GM21367 (cell line): ENCODE data around the gene DMC1.

Experiments
- ATAC-seq: cut with Tn5 transposase; IDR thresholded peaks from one replicate; pipeline ENCODE4 v1.9.1; 2021; ENCODE audit not compliant: unreplicated experiment

The DMC1 gene

DNA sequence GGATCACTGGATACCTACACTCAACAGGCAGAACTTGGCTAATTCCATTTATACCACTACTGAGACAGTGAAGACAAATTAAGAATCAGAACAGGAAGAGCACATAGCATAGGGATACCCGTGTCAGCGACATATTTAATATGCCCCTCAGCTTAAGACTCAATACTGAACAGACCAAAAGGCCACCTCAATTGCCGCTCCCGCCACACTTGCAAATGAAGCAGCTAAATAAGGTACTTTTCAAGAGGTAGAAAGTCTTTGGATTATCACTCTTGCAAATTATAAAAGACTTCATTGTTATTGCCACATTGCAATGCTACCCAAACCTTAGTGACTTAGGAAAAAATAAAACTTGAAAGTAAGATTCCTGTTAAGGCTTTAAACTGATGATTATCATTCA is 67.0 kb downstream of the DMC1 start:
- ATAC-seq, result no peak

DNA sequence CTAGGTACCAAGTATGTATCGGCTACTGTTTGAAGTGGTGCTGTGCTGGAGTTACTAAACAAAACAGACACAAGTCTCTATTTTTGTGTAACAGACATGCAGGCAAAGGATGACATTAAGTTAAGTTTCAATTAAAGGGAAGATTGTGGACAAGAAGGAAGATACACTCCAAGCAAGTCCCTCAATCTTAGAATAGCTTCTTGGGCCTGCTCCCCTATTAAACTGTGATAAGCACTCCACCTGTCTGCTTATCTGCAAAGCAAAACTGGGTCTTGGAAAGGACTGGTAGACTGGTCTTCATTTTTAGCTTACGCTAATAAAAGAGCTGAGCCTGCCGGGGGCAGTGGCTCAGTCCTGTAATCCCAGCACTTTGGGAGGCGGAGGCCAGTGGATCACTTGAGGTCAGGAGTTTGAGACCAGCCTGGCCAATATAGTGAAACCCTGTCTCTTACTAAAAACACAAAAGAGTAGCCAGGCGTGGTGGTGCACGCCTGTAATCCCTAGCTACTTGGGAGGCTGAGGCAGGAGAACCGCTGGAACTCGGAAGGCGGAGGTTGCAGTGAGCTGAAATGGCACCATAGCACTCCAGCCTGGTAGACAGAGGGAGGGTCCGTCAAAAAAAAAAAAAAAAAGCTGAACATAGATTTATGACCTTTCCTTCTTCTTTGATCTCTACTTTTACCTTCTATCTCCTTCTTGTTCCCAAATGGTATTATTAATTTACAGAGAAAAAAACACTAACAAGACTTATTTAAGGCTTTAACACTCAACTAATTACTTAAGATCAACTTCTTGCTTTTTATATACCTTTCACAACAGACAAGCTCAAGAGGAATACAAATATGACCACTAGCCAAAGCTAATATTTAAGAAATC is 67.9 kb downstream of the DMC1 start:
- ATAC-seq, result no peak

DNA sequence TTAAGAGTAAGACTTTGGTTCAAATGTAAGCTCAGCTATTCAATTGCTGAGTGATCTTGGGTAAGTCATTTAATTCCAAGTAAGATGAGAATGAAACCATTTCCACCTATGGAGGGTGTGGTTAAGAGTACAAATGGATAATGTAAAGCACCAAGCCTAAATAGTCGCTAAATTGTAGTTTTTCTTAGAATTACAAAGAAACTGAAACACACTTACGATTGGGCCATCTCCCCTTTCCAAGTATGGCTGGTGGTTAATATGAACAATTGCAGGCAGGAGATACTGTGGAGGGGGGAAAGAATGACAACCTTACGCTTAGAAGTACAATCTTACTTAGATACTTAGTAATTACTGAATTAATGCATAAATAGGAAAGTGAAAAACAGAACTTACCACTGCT is 72.1 kb downstream of the DMC1 start:
- no peak for ATAC-seq

GRCh38 chr22:38494939-38495338 is 75.0 kb downstream of the DMC1 start:
- no peak for ATAC-seq

DNA sequence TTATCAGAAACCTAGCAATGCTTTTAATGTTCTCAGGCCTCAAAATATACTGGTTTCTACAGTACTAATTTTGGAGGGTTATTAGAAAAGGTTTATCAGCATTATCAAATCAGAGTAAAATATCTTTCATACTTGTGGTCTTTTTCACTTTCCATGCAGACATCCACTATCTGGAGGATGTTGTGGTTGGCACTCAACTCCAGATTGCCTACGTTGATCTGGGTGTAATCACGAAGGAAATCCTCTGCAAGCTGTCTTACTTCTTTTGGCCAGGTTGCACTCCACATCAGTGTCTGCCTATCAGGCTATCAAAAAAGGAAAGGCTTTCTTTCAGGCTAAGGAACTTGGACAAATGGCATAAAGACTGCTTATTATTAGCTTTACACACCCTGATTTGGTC is 75.5 kb downstream of the DMC1 start:
- no peak for ATAC-seq

DNA sequence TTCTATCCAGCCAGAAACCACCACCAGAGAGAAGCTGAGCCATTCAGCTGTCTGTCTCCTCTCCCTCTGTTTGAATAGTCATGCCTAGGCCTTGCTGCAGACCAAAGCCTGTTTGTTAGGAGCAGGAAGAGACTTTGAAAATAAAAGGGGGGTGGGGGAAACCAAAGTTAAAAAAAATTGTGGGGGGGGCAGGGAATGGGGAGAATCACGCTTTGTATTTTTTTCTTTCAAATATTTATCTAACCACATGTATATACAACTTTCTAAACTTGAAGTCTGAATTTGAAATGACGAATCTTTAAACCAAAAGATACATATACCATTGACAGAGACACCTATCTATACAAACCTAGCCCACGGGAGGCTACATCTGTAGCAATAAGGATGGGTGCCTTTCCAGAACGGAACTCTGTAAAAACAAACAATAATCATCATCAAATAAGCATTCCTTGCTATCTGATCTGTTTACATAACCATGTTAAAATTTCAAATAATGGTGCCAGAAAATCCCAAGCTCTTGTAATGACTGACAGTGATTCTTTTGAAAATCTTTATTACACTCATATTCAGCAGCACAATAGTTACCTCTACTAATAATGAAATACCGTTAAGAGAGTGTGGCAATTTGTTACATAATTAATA is 78.2 kb downstream of the DMC1 start:
- ATAC-seq, result no peak

- ATAC-seq, result no peak
Observed at GRCh38 chr22:38490915-38491314, 79.1 kb downstream of the DMC1 start.

- no peak for ATAC-seq
Observed at GRCh38 chr22:38490475-38490874, 79.5 kb downstream of the DMC1 start.

DNA sequence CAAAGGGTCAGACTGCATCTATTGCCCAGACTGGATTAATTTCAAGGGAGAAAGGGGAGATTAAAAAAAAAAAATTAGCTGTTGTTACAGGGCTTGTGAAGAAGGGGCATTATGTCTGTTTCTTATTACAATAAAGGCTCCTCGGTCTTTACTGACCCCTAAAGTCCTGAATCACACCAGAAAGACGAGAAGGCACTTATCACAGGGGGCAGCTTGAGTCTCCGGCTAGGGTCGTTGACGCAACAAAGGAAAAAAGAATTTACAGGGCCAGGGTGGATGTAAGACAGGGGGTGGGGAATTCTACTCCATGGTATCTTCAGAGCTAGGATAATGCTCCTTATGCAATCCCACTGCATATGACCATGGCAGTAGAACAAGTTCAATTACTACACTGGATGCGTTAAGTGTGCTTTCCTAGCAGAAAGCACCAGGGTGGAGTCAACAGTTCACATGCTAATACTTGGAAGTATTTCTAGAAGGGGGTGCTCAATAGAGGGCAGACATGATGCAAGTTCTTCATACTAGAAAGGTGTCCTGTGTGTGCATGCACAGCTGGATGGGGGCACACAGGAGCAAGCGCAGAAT is 80.3 kb downstream of the DMC1 start:
- no peak for ATAC-seq

DNA sequence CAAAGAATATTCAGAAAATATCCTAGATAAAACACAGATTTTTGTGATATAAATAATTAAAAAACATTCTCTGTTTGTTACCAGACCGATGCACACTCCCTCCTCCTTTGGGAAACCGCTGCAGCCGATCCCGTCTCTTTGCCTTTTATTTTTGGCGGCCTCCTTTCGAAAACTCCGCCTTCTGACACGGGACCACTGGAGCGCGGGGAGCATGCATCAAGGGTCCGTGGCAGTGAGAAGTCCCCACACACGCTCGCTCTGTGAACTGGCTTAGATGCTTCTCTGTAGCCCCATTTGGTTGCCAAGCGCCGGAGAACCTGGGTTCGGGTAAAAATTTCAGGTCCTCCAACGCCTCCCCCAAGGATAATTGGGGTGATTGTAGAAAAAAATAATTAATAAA is 80.8 kb downstream of the DMC1 start:
- no peak for ATAC-seq

DNA sequence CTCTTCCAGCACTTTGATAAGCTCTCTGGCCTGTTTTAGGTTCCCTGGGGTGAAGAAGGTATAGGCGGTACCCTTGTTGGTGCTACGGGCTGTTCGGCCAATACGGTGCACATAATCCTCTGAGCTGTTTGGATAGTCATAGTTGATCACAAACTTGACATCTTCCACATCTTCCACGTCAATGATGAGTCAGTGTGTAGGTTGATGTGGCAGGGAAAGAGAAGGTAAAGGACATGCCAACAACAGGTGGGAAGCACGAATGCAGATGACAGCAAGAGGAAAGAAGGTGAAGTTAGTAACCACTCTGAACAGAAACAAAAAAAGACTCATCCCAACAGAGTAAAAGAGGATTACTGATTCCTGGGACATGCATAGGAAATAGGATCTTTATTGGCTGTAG is 82.0 kb downstream of the DMC1 start:
- no peak for ATAC-seq

DNA sequence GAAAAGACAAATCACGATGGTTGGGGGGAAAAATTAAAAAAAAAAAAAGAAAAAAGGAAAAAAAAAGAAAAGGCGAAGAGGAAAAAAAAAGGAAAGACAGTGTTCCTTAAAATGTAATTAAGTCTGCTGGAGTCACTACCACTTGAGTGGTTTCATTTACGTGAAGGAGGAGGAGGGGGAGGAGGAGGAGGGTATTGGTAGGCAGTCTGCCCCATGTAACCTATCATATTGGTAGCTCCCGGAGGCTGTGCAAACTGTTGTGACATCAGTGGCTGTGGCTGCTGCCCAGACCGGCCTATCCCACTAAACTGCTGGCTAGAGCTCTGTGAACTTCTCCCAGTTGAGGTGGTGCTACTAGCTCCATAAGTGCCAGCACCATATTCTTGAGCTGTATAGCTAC is 84.2 kb downstream of the DMC1 start:
- ATAC-seq, result no peak

GRCh38 chr22:38484244-38484643 is 85.7 kb downstream of the DMC1 start:
- no peak for ATAC-seq

DNA sequence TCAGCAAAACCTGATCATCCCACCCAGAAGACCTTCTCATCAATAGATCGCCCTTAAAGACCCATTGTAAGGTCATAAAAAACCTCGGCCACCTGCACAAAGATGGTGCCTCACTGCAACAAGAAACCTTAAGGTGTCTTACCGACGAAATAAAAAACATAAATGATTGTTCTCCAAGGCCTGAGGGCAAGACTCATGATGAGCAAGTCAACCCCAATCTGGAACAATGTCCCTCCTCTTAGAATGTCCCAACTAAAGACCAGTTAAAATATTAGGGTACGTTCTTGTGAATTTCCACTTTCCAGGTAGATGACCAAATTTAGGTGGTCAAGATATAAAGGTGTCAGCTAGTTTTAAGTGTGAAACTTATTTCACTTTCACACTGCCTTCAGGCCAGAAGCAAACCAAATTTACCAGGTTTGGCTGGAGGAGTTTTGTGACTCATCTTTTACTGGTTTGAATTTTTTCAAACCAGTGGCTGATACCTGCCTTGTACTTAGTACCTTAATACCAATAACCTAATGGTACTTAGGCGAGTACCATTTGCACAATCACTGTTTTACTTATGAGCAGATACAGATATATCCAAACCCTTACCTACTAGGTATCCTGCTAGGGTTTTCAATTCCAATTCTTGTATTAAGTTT is 87.2 kb downstream of the DMC1 start:
- ATAC-seq, result no peak

GRCh38 chr22:38481871-38482332 is 88.1 kb downstream of the DMC1 start:
- ATAC-seq, result no peak

DNA sequence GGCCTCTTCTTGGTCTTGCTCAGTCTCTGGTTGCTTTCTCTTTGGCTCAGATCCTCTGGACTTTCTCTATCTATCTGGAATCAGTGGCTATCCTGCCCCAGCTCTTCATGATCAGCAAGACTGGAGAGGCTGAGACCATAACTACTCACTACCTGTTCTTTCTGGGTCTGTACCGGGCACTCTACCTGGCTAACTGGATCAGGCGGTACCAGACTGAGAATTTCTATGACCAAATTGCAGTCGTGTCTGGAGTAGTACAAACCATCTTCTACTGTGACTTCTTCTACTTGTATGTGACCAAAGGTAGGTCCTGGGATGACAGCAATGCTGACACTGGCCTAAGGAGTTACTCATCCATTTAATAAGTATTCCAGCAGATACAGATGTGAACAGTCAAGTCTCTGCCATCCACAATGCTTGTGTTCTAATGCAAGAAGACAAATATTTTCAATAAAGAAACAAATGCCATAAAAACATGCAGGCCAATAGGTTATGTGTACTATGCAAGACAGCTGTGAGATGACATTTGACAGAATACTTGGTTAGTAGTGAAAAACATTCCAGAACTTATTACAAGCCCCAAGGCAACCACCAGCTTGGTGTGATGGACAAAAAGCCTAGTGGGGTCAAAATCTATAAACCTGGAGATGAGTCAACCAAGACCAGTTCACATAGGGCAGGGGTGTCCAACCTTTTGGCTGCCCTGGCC is 88.7 kb downstream of the DMC1 start:
- ATAC-seq, result no peak

GRCh38 chr22:38479096-38479837 is 90.7 kb downstream of the DMC1 start:
- ATAC-seq, result no peak

GRCh38 chr22:38477585-38477984 is 92.4 kb downstream of the DMC1 start:
- no peak for ATAC-seq

GRCh38 chr22:38474003-38474607 is 95.9 kb downstream of the DMC1 start:
- no peak for ATAC-seq

DNA sequence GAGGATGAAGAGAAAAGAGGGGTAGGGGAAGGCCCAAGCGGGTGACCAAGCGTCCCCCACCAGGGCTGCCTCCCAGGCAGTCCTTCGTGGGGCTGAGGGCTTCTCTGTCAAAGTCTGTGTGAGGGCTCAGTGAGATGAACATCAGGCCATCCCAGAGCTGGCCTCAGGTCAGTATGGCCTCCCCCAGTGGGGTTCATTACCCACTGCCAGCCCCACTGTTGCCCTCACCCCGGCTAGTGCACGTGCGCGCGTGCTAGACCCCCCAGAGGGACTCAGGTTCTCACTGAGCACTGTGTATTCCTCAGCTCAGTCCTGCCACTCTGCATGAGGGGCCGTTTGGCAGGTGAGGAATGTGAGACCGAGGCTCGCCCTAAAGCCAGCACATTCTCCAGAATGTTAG is 98.7 kb downstream of the DMC1 start:
- ATAC-seq, result no peak
